Upper lobe of right lung (tissue), 1 donor: ENCODE measurements around the gene BCAS3. TPM values are rescaled to one million over a fixed set of nuclear protein-coding genes. Genes with fewer than 3 reads are reported as not detected.

Experiments
- ATAC-seq: fragments of 200-7000 bp; cut with Tn5 transposase; one replicate; pipeline ENCODE4 v1.9.1; 2020; ENCODE audit warnings: mild to moderate bottlenecking, moderate library complexity
- DNase-seq: peaks from one replicate; pipeline ENCODE4 v3.0.0-alpha.2; 2020
- H3K27ac ChIP-seq: fragments of 200-600 bp; one replicate; pipeline ENCODE4 v1.8.0; 2022
- H3K27me3 ChIP-seq: fragments of 200-600 bp; one replicate; pipeline ENCODE4 v1.8.0; 2022; ENCODE audit warnings: mild to moderate bottlenecking
- H3K36me3 ChIP-seq: fragments of 200-600 bp; one replicate; pipeline ENCODE4 v1.8.0; 2022
- H3K4me1 ChIP-seq: fragments of 200-600 bp; one replicate; pipeline ENCODE4 v1.8.0; 2022
- H3K4me3 ChIP-seq: fragments of 200-600 bp; one replicate; pipeline ENCODE4 v1.8.0; 2022; ENCODE audit warnings: mild to moderate bottlenecking
- H3K9me3 ChIP-seq: fragments of 200-600 bp; one replicate; pipeline ENCODE4 v1.8.0; 2022
- intact Hi-C: fragments of 100-400 bp; cut with DNase I; formaldehyde crosslinking; loops from one replicate; pipeline ENCODE4 v1.11.0; 2022
- total RNA-seq: library from RNA; stranded (reverse); fragmentation: NEBNext Ultra II Directional; extraction: Animal tissue kit (Norgen Biotek cat#: 25700); gene quantifications from one replicate; pipeline ENCODE4 v1.2.1, GENCODE V29; 2021
- TF ChIP-seq, protein P1 (sequence below): fragments of 200-600 bp; IDR thresholded peaks from one replicate; pipeline ENCODE4 v1.8.0; 2022; ENCODE audit warnings: antibody characterized with exemption
- donor health status: DM: no; HTN: yes; CAD: no; lungs with severe emphysema.

BCAS3 gene
- total RNA-seq, 1 donor from 2014 or later, result 23.5 TPM

- ATAC-seq (no peak), DNase-seq (no peak)
- H3K9me3 ChIP-seq, result no peaks in the 10 kb centered on the region
- TF ChIP-seq, protein P1, sequence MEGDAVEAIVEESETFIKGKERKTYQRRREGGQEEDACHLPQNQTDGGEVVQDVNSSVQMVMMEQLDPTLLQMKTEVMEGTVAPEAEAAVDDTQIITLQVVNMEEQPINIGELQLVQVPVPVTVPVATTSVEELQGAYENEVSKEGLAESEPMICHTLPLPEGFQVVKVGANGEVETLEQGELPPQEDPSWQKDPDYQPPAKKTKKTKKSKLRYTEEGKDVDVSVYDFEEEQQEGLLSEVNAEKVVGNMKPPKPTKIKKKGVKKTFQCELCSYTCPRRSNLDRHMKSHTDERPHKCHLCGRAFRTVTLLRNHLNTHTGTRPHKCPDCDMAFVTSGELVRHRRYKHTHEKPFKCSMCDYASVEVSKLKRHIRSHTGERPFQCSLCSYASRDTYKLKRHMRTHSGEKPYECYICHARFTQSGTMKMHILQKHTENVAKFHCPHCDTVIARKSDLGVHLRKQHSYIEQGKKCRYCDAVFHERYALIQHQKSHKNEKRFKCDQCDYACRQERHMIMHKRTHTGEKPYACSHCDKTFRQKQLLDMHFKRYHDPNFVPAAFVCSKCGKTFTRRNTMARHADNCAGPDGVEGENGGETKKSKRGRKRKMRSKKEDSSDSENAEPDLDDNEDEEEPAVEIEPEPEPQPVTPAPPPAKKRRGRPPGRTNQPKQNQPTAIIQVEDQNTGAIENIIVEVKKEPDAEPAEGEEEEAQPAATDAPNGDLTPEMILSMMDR, result no peak
- no peaks in the 10 kb centered on the region for H3K27me3 ChIP-seq
- no peaks in the 10 kb centered on the region for H3K36me3 ChIP-seq
- H3K4me3 ChIP-seq, result no peak overlapping the region
- no peaks in the 10 kb centered on the region for H3K4me1 ChIP-seq
- H3K27ac ChIP-seq, result no peak overlapping the region
- intact Hi-C loops, result no loop called here
These were observed 40.2 kb downstream of the BCAS3 start for GRCh38 chr17:60717814-60718213.

- intact Hi-C loops, result no loop called here
- Histone ChIP-seq H3K4me3 (no peak overlapping the region), H3K27ac (no peak overlapping the region), H3K9me3 (no peaks in the 10 kb centered on the region), H3K27me3 (no peaks in the 10 kb centered on the region), H3K4me1 (no peaks in the 10 kb centered on the region), H3K36me3 (no peaks in the 10 kb centered on the region)
- DNase-seq (no peak), ATAC-seq (peak; percentile 71)
- TF ChIP-seq, protein P1, result peak; percentile 92
These were observed 43.3 kb downstream of the BCAS3 start for GRCh38 chr17:60720763-60721531.

DNA sequence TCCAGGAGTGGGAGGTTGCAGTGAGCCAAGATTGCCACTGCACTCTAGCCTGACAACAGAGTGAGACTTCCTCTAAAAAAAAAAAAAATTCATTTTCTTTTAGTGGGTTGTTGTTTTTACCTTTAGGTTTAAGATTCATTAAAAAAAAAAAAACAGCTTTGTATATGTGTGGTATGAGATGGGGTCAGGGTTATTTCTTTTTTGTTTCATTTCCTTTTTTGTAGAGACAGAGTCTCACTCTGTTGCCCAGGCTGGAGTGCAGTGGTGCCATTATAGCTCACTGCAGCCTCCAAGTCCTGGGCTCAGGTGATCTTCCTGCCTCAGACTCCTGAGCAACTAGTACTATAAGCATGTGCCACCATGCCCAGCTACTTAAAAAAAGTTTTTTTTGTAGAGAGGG is 47.0 kb downstream of the BCAS3 start:
- ATAC-seq (no peak), DNase-seq (no peak)
- Histone ChIP-seq H3K4me3 (no peak overlapping the region), H3K27ac (no peak overlapping the region), H3K27me3 (no peaks in the 10 kb centered on the region), H3K9me3 (no peaks in the 10 kb centered on the region), H3K4me1 (peaks cover under 1% of the 10 kb centered on the region), H3K36me3 (no peaks in the 10 kb centered on the region)
- intact Hi-C loops, result no loop called here
- TF ChIP-seq, protein P1, result no peak

- no peak for ATAC-seq
- H3K9me3 ChIP-seq, result no peaks in the 10 kb centered on the region
- intact Hi-C loops, result no loop called here
- no peaks in the 10 kb centered on the region for H3K36me3 ChIP-seq
- no peak overlapping the region for H3K4me3 ChIP-seq
- H3K4me1 ChIP-seq, result peaks cover 11% of the 10 kb centered on the region
- TF ChIP-seq, protein P1, result no peak
- H3K27ac ChIP-seq, result no peak overlapping the region
- H3K27me3 ChIP-seq, result no peaks in the 10 kb centered on the region
- DNase-seq, result no peak
These were observed 52.2 kb downstream of the BCAS3 start for GRCh38 chr17:60729854-60730253.

DNA sequence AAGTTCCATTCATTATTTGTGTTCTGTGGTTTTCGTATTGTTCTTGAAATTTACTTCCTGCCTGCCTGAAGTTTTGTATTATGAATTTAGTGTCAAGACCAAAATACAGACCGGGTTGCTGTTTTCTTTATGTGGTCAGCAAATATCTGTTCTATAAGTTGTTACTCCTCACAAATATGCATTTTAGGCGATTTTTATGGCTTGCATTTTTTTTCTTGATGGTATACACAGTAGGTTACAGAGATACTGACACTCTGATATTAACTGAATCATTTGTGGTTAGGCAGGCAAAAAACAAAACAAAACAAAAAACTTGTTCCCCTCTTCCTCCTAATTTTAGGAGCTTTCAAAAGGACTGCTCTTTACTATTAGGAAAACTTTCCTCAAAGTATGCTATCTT is 52.6 kb downstream of the BCAS3 start:
- H3K36me3 ChIP-seq, result no peaks in the 10 kb centered on the region
- intact Hi-C loops, result no loop called here
- H3K4me3 ChIP-seq, result no peak overlapping the region
- no peaks in the 10 kb centered on the region for H3K9me3 ChIP-seq
- TF ChIP-seq, protein P1, result no peak
- ATAC-seq (no peak), DNase-seq (no peak)
- H3K27me3 ChIP-seq, result no peaks in the 10 kb centered on the region
- no peak overlapping the region for H3K27ac ChIP-seq
- H3K4me1 ChIP-seq, result peaks cover 11% of the 10 kb centered on the region
